ENCODE results near the gene PHLDA3.
"Not testable (repeated sequence)": the region's sequence is repeated elsewhere in the genome, so short reads cannot be mapped to it uniquely, and the experiment has no call there.

The PHLDA3 gene

GRCh38 chr1:201475915-201476669 lies 7.1 kb upstream of the PHLDA3 start:
- ATAC-seq (ENCODE audit: low read depth) (peak; percentile 1; the same call in 1 of the 3 replicates), DNase-seq (ENCODE audit: low spot score) (no peak)
- no peaks in the 10 kb centered on the region for H3K9me3 ChIP-seq (ENCODE audit: severe bottlenecking)
- TF ChIP-seq CTCF (IDR thresholded peaks at IDR 0.05; ENCODE audit: poor library complexity, severe bottlenecking) = no peak
- no peaks in the 10 kb centered on the region for H3K27me3 ChIP-seq (ENCODE audit: insufficient read depth, poor library complexity, severe bottlenecking)
- H3K4me1 ChIP-seq (ENCODE audit: insufficient read depth, poor library complexity, severe bottlenecking) = peaks cover 40% of the 10 kb centered on the region
- peak overlapping the region; percentile 83 for H3K27ac ChIP-seq (ENCODE audit: poor library complexity, severe bottlenecking)
- H3K4me3 ChIP-seq (ENCODE audit: severe bottlenecking) = no peak overlapping the region
- H3K36me3 ChIP-seq (ENCODE audit: low read depth) = no peaks in the 10 kb centered on the region

- Histone ChIP-seq H3K27ac (ENCODE audit: poor library complexity, severe bottlenecking) (peak overlapping the region; percentile 83), H3K36me3 (ENCODE audit: low read depth) (no peaks in the 10 kb centered on the region), H3K9me3 (ENCODE audit: severe bottlenecking) (no peaks in the 10 kb centered on the region), H3K27me3 (ENCODE audit: insufficient read depth, poor library complexity, severe bottlenecking) (no peaks in the 10 kb centered on the region), H3K4me3 (ENCODE audit: severe bottlenecking) (no peak overlapping the region), H3K4me1 (ENCODE audit: insufficient read depth, poor library complexity, severe bottlenecking) (peaks cover 36% of the 10 kb centered on the region)
- DNase-seq (ENCODE audit: low spot score) = no peak
- peak; percentile 85 for ATAC-seq (ENCODE audit: low read depth)
- TF ChIP-seq CTCF (IDR thresholded peaks at IDR 0.05; ENCODE audit: poor library complexity, severe bottlenecking) = no peak
These were observed 6.1 kb upstream of the PHLDA3 start for GRCh38 chr1:201475130-201475529.

GRCh38 chr1:201473296-201473695 lies 4.3 kb upstream of the PHLDA3 start:
- H3K9me3 ChIP-seq (ENCODE audit: severe bottlenecking) = no peaks in the 10 kb centered on the region
- H3K4me1 ChIP-seq (ENCODE audit: insufficient read depth, poor library complexity, severe bottlenecking) = peaks cover 34% of the 10 kb centered on the region
- H3K27me3 ChIP-seq (ENCODE audit: insufficient read depth, poor library complexity, severe bottlenecking) = no peaks in the 10 kb centered on the region
- no peak for ATAC-seq (ENCODE audit: low read depth)
- H3K36me3 ChIP-seq (ENCODE audit: low read depth) = no peaks in the 10 kb centered on the region
- no peak overlapping the region for H3K4me3 ChIP-seq (ENCODE audit: severe bottlenecking)
- H3K27ac ChIP-seq (ENCODE audit: poor library complexity, severe bottlenecking) = no peak overlapping the region
- no peak for TF ChIP-seq CTCF (IDR thresholded peaks at IDR 0.05; ENCODE audit: poor library complexity, severe bottlenecking)
- DNase-seq (ENCODE audit: low spot score) = no peak

GRCh38 chr1:201472321-201472720 lies 3.3 kb upstream of the PHLDA3 start:
- Histone ChIP-seq H3K4me1 (ENCODE audit: insufficient read depth, poor library complexity, severe bottlenecking) (peaks cover 31% of the 10 kb centered on the region), H3K27ac (ENCODE audit: poor library complexity, severe bottlenecking) (peak overlapping the region; percentile 22)
- DNase-seq (ENCODE audit: low spot score); H3K4me3 ChIP-seq (ENCODE audit: severe bottlenecking); ATAC-seq (ENCODE audit: low read depth); H3K27me3 ChIP-seq (ENCODE audit: insufficient read depth, poor library complexity, severe bottlenecking); H3K9me3 ChIP-seq (ENCODE audit: severe bottlenecking); H3K36me3 ChIP-seq (ENCODE audit: low read depth): not testable (repeated sequence)

- no peak for DNase-seq (ENCODE audit: low spot score)
- H3K4me3 ChIP-seq (ENCODE audit: severe bottlenecking) = no peak overlapping the region
- H3K4me1 ChIP-seq (ENCODE audit: insufficient read depth, poor library complexity, severe bottlenecking) = peaks cover 26% of the 10 kb centered on the region
- H3K9me3 ChIP-seq (ENCODE audit: severe bottlenecking) = no peaks in the 10 kb centered on the region
- H3K27me3 ChIP-seq (ENCODE audit: insufficient read depth, poor library complexity, severe bottlenecking) = no peaks in the 10 kb centered on the region
- 0 out of 3 replicates have a peak, but pooled peaks have one; percentile 0 for ATAC-seq (ENCODE audit: low read depth)
- H3K27ac ChIP-seq (ENCODE audit: poor library complexity, severe bottlenecking) = peak overlapping the region; percentile 22
- peaks cover 9% of the 10 kb centered on the region for H3K36me3 ChIP-seq (ENCODE audit: low read depth)
- no peak for TF ChIP-seq CTCF (IDR thresholded peaks at IDR 0.05; ENCODE audit: poor library complexity, severe bottlenecking)
These were observed 2.8 kb upstream of the PHLDA3 start for GRCh38 chr1:201471772-201472171.

Measured in RWPE2 (cell line).